Activated CD8-positive, alpha-beta memory T cell treated with anti-CD3 and anti-CD28 coated beads, Interleukin-2, amount 50 U/mL, for 1 hour (primary cell): Measurements from ENCODE around the gene GTPBP8.
"Not testable (repeated sequence)": the region's sequence is repeated elsewhere in the genome, so short reads cannot be mapped to it uniquely, and the experiment has no call there.

ENCODE experiments used
- DNase-seq: peaks from one replicate; pipeline ENCODE4 v3.0.0-alpha.2; 2020; ENCODE audit errors: extremely low read depth

Gene GTPBP8

GRCh38 chr3:113000691-113001090, 9.9 kb downstream of the GTPBP8 start:
- DNase-seq, result no peak

- no peak for DNase-seq
Observed at GRCh38 chr3:113002037-113002436, 11.3 kb downstream of the GTPBP8 start.

DNA sequence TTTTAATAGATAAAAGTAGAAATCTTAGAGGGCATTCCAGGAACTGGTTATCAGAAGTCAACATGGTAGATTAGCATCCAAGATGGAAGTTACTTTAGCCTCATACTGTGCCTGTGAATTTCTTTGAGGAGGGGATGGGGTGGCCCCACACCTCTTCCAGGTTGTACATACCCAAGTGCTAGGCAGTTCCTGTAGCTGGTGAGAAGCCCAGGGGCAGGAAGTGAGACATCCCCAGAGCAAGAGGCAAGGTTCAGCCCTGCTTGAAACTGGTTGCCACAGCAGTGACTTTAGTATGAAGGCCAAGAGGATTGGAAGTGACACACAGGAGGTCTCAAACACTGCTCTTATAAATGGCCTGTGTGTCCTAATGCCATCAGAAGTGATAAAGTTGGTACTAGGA, 11.9 kb downstream of the GTPBP8 start:
- no peak for DNase-seq

DNA sequence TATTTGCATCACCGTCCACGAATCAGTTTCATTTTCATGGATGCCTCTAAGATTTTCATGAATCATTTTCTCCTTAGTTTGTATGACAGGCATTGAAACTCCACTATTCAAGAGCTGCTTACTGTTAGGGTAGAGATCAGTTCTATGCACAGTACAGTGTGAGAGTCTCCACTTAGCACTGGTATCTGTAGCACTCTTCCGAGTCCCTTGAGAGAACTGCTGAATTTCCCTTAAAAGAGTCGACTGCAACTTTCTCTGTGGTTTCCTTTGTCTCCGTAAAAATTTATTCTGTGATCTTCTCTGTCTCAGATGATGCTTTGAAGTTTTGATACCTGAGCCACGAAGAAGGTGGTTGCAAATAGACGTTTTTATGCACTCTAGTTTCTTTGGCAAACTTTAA, 14.8 kb downstream of the GTPBP8 start:
- DNase-seq, result no peak

DNA sequence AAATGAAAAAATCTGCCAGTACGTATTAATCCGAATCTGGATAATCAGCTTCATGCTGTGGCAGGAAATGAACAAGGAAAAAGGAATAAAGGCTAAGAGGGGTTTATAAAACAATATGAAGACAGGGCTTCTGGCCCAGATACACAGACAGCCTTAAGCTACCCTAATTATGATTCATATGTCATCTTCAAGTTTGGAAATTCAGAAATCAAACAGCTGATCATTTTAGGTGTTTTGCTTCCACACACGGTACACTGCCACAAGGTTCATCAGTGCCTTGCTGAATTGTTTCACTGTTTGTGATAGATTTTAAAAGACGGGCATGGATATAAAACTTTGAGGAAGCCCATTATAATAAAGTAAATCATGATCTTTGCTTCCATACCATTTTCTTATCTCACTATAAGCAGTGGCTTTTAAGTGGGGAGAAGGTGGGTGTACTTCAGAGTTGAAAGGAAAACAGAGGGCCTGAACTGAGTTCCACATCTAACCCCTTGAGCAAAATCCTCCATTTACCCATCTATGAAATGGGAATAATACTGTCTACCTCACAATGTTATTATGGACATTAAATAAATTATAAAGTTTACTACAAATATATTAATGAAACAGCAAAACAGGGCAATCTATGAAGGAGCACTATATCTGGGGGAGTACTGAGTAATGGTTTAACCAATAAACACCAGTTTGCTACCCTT, 15.7 kb downstream of the GTPBP8 start:
- no peak for DNase-seq

DNA sequence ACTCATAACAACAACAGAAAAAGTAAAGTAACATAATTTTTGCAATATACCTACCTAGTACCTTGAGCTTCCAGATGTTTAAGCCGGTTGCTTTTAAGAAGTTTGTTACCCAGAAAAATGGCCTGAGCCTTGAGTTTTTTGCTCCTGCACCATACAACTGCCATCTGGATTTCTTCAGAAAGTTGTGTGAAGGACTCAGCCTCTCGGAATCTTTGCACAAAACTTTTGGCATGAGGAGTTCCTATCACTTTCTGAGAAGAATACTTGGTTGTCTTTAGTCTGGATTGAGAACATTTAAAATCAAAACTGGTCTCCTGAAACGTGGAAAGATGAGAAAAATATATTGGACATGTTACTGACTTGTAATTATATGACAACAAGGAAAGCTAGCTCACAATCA, 17.3 kb downstream of the GTPBP8 start:
- DNase-seq, result no peak

DNA sequence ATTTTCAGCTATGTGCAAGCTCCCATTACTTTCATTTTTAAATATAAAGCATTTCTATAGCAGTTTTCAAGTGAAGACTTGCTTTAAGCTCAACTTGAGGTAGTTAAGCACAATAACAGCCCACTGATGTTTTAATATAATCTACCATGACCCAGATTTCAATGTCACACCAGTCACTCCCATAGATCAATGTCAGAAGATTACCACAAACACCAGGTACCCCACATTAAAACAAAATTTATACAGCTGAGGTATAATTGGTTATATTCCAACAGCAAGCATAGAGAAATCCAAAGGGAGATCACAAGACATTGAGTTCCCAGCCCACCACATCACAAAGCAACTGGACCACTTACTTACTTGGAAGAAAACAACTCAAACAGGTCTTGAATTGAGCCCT, 22.8 kb downstream of the GTPBP8 start:
- no peak for DNase-seq

- no peak for DNase-seq
Observed at GRCh38 chr3:113018536-113019181, 27.9 kb downstream of the GTPBP8 start.

GRCh38 chr3:113019182-113020137, 28.7 kb downstream of the GTPBP8 start:
- DNase-seq, result peak; percentile 49

GRCh38 chr3:113021471-113021870, 30.7 kb downstream of the GTPBP8 start:
- DNase-seq, result no peak

GRCh38 chr3:113034011-113034410, 43.2 kb downstream of the GTPBP8 start:
- no peak for DNase-seq

DNA sequence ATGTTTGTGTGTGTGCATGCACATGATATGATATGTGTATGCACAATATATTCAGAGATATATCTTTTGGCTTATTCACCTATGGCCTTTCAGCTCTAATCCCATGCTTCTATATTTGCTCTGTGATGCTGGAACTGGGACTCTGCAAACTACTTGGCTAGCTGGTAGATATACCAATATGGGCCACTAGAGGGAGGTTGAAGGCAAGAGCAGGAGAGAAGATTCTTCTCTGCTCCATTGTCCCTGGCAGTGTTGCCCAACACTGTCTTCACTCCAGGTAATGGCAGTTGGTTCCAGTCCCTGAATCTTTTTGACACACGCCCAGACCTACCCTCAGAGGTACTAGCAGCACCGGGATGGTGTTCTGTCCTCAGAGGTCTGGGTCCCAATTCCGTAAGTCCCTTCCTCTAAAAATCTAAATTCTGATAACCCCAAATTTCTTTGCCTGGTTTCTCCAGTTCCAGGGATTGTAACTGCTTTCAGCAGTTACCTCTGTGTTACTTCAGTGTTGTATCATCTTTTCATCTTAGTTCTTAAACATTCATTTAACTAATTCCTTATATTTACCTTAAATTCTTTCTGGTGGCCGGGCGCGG, 44.7 kb downstream of the GTPBP8 start:
- DNase-seq, result no peak

GRCh38 chr3:113038328-113038727, 47.5 kb downstream of the GTPBP8 start:
- no peak for DNase-seq

GRCh38 chr3:113039546-113039945, 48.8 kb downstream of the GTPBP8 start:
- DNase-seq, result no peak

GRCh38 chr3:113040231-113040630, 49.4 kb downstream of the GTPBP8 start:
- no peak for DNase-seq

GRCh38 chr3:113043686-113044085, 52.9 kb downstream of the GTPBP8 start:
- DNase-seq, result no peak

- not testable (repeated sequence) for DNase-seq
Observed at GRCh38 chr3:113046186-113046965, 55.6 kb downstream of the GTPBP8 start.

DNA sequence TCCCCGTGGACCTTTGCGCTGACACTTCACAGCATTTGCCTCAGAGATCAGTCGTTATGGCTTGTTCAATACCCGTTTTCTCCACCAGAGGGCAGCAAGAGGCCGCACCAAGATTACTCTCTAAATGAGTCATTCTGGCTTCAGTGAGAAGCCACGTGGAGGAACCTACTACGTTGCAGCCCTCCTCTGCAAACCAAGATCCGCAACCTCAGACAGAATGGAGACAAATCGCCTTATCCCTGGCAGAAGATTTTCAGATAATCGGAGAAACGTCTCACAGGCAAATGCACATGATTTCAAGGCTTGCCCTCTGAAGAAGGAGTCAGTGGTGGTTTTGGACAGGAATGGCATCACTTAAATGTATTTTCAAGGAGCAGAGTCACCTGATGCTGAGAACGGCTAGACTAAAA, 60.5 kb downstream of the GTPBP8 start:
- DNase-seq, result peak; percentile 55
